H1 (cell line): ENCODE data around the gene SRRM2. TPM values are rescaled to one million over a fixed set of nuclear protein-coding genes. Genes with fewer than 3 reads are reported as not detected.

ENCODE experiments used
- BRCA1 ChIP-seq: IDR thresholded peaks from 2 replicates; pipeline ENCODE4 v1.6.1; 2012; ENCODE audit warnings: low read depth, low read length, improper control_type of control experiment
- CTBP2 ChIP-seq: IDR thresholded peaks from 2 replicates; pipeline ENCODE4 v1.7.0; 2011; ENCODE audit warnings: borderline replicate concordance, mild to moderate bottlenecking, moderate library complexity, mixed read lengths, low read length; ENCODE audit not compliant: insufficient read depth, insufficient read length
- EP300 ChIP-seq, 2 experiments: IDR thresholded peaks; 1 replicate in 1 of 2; 2 replicates in 1 of 2; pipeline ENCODE4 v1.6.1; 2011 to 2012; ENCODE audit warnings: low read depth in 2 of 2, low read length in 2 of 2, mild to moderate bottlenecking in 2 of 2, borderline replicate concordance in 1 of 2, inconsistent platforms in 1 of 2, moderate library complexity in 1 of 2
- JUND ChIP-seq: IDR thresholded peaks from 2 replicates; pipeline ENCODE4 v1.6.1; 2011; ENCODE audit warnings: mild to moderate bottlenecking, improper control_type of control experiment, low read length
- POLR2AphosphoS5 ChIP-seq: IDR thresholded peaks from 2 replicates; pipeline ENCODE4 v1.6.1; 2011; ENCODE audit warnings: low read depth, low read length
- polyA plus RNA-seq, 7 experiments: library from polyadenylated mRNA; depleted of rRNA in 3 of 7; stranded (reverse) in 5 of 7; unstranded in 2 of 7; fragments of >200 nt in 5 of 7; fragments of 200-250 nt in 2 of 7; gene quantifications; 1 replicate in 5 of 7; 2 replicates in 1 of 7; 4 replicates in 1 of 7; pipeline versions ENCODE4 v1.2.1 to v1.2.3, GENCODE V29; 2011 to 2013; ENCODE audit warnings: missing spikeins in 2 of 7, mixed read lengths in 2 of 7
- total RNA-seq: library from RNA; stranded (reverse); fragmentation: NEBNext Ultra II Directional; extraction: Animal tissue kit (Norgen Biotek cat#: 25700); gene quantifications from 2 replicates; pipeline ENCODE4 v1.2.1, GENCODE V29; 2021
- TF ChIP-seq, protein P1 (sequence below): fragments of 300-600 bp; sonication (generic); IDR thresholded peaks from 2 replicates; pipeline ENCODE4 v1.7.1; 2012; ENCODE audit warnings: low read length, moderate library complexity, mild to moderate bottlenecking, inconsistent platforms; ENCODE audit not compliant: insufficient replicate concordance

The SRRM2 gene
- total and polyA plus RNA-seq, 2 of the 8 experiments (the other 6 are each of a cell fraction or from before 2014, with no cell fraction given): 300 to 579 TPM

- TF ChIP-seq, protein P1, sequence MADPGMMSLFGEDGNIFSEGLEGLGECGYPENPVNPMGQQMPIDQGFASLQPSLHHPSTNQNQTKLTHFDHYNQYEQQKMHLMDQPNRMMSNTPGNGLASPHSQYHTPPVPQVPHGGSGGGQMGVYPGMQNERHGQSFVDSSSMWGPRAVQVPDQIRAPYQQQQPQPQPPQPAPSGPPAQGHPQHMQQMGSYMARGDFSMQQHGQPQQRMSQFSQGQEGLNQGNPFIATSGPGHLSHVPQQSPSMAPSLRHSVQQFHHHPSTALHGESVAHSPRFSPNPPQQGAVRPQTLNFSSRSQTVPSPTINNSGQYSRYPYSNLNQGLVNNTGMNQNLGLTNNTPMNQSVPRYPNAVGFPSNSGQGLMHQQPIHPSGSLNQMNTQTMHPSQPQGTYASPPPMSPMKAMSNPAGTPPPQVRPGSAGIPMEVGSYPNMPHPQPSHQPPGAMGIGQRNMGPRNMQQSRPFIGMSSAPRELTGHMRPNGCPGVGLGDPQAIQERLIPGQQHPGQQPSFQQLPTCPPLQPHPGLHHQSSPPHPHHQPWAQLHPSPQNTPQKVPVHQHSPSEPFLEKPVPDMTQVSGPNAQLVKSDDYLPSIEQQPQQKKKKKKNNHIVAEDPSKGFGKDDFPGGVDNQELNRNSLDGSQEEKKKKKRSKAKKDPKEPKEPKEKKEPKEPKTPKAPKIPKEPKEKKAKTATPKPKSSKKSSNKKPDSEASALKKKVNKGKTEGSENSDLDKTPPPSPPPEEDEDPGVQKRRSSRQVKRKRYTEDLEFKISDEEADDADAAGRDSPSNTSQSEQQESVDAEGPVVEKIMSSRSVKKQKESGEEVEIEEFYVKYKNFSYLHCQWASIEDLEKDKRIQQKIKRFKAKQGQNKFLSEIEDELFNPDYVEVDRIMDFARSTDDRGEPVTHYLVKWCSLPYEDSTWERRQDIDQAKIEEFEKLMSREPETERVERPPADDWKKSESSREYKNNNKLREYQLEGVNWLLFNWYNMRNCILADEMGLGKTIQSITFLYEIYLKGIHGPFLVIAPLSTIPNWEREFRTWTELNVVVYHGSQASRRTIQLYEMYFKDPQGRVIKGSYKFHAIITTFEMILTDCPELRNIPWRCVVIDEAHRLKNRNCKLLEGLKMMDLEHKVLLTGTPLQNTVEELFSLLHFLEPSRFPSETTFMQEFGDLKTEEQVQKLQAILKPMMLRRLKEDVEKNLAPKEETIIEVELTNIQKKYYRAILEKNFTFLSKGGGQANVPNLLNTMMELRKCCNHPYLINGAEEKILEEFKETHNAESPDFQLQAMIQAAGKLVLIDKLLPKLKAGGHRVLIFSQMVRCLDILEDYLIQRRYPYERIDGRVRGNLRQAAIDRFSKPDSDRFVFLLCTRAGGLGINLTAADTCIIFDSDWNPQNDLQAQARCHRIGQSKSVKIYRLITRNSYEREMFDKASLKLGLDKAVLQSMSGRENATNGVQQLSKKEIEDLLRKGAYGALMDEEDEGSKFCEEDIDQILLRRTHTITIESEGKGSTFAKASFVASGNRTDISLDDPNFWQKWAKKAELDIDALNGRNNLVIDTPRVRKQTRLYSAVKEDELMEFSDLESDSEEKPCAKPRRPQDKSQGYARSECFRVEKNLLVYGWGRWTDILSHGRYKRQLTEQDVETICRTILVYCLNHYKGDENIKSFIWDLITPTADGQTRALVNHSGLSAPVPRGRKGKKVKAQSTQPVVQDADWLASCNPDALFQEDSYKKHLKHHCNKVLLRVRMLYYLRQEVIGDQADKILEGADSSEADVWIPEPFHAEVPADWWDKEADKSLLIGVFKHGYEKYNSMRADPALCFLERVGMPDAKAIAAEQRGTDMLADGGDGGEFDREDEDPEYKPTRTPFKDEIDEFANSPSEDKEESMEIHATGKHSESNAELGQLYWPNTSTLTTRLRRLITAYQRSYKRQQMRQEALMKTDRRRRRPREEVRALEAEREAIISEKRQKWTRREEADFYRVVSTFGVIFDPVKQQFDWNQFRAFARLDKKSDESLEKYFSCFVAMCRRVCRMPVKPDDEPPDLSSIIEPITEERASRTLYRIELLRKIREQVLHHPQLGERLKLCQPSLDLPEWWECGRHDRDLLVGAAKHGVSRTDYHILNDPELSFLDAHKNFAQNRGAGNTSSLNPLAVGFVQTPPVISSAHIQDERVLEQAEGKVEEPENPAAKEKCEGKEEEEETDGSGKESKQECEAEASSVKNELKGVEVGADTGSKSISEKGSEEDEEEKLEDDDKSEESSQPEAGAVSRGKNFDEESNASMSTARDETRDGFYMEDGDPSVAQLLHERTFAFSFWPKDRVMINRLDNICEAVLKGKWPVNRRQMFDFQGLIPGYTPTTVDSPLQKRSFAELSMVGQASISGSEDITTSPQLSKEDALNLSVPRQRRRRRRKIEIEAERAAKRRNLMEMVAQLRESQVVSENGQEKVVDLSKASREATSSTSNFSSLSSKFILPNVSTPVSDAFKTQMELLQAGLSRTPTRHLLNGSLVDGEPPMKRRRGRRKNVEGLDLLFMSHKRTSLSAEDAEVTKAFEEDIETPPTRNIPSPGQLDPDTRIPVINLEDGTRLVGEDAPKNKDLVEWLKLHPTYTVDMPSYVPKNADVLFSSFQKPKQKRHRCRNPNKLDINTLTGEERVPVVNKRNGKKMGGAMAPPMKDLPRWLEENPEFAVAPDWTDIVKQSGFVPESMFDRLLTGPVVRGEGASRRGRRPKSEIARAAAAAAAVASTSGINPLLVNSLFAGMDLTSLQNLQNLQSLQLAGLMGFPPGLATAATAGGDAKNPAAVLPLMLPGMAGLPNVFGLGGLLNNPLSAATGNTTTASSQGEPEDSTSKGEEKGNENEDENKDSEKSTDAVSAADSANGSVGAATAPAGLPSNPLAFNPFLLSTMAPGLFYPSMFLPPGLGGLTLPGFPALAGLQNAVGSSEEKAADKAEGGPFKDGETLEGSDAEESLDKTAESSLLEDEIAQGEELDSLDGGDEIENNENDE: no peak
- no peak for TF ChIP-seq CTBP2
- no peak for TF ChIP-seq EP300 (IDR thresholded peaks at IDR 0.05; ENCODE audit: borderline replicate concordance in 1 of 2, low read depth in 2 of 2, low read length in 2 of 2)
- no peak for TF ChIP-seq JUND
- no peak for TF ChIP-seq BRCA1
- no peak for TF ChIP-seq POLR2AphosphoS5
These were observed 3.0 kb upstream of the SRRM2 start (continued) for GRCh38 chr16:2749476-2749875.
